GM12873 (cell line): ENCODE measurements around the gene L2HGDH.

Source experiments
- CTCF ChIP-seq: IDR thresholded peaks from 2 replicates; pipeline ENCODE4 v1.5.1; 2012; ENCODE audit warnings: low read depth, mild to moderate bottlenecking, moderate library complexity, low read length, control low read depth; ENCODE audit not compliant: insufficient read depth; ENCODE audit errors: missing control alignments

Gene L2HGDH

GRCh38 chr14:50354527-50354926 lies 42.5 kb upstream of the L2HGDH start:
- no peak for TF ChIP-seq CTCF

- no peak for TF ChIP-seq CTCF
Measured at GRCh38 chr14:50353126-50353525, 41.1 kb upstream of the L2HGDH start.

- no peak for TF ChIP-seq CTCF
Measured at GRCh38 chr14:50352584-50352983, 40.6 kb upstream of the L2HGDH start.

- TF ChIP-seq CTCF: no peak
Measured at GRCh38 chr14:50350975-50351374, 38.9 kb upstream of the L2HGDH start.

- no peak for TF ChIP-seq CTCF
Measured at GRCh38 chr14:50348933-50349332, 36.9 kb upstream of the L2HGDH start.

GRCh38 chr14:50347521-50347920 lies 35.5 kb upstream of the L2HGDH start:
- no peak for TF ChIP-seq CTCF

GRCh38 chr14:50345846-50346422 lies 33.9 kb upstream of the L2HGDH start:
- no peak for TF ChIP-seq CTCF
